Measurements from ENCODE around the gene TUBB6.

The TUBB6 gene

GRCh38 chr18:12307701-12308385, at the start of gene TUBB6:
TSS of gene TUBB6 (plus strand) at chr18:12308241. CDS start at chr18:12308293, 52 bp downstream.
- DNase-seq (ENCODE audit: low read depth in 2 of 2): no peak

GRCh38 chr18:12258719-12259705, 49.0 kb upstream of the TUBB6 start:
- DNase-seq (ENCODE audit: low read depth in 2 of 2): no peak

GRCh38 chr18:12262748-12263147, 45.3 kb upstream of the TUBB6 start:
- no peak for DNase-seq (ENCODE audit: low read depth in 2 of 2)

- DNase-seq (ENCODE audit: low read depth in 2 of 2): no peak
Measured at GRCh38 chr18:12264864-12265263, 43.2 kb upstream of the TUBB6 start.

GRCh38 chr18:12271376-12272235, 36.4 kb upstream of the TUBB6 start:
- DNase-seq (ENCODE audit: low read depth in 2 of 2): peak in 1 of 2 donors; percentile 8

GRCh38 chr18:12274793-12275192, 33.2 kb upstream of the TUBB6 start:
- no peak for DNase-seq (ENCODE audit: low read depth in 2 of 2)

- DNase-seq (ENCODE audit: low read depth in 2 of 2): no peak
Measured at GRCh38 chr18:12276736-12277554, 31.1 kb upstream of the TUBB6 start.

- DNase-seq (ENCODE audit: low read depth in 2 of 2): no peak
Measured at GRCh38 chr18:12278215-12278671, 29.8 kb upstream of the TUBB6 start.

GRCh38 chr18:12278741-12279682, 29.0 kb upstream of the TUBB6 start:
- DNase-seq (ENCODE audit: low read depth in 2 of 2): no peak

GRCh38 chr18:12279781-12280531, 28.1 kb upstream of the TUBB6 start:
- DNase-seq (ENCODE audit: low read depth in 2 of 2): no peak

- DNase-seq (ENCODE audit: low read depth in 2 of 2): no peak
Measured at GRCh38 chr18:12281861-12282260, 26.2 kb upstream of the TUBB6 start.

GRCh38 chr18:12282442-12283039, 25.5 kb upstream of the TUBB6 start:
- DNase-seq (ENCODE audit: low read depth in 2 of 2): no peak

GRCh38 chr18:12283256-12283655, 24.8 kb upstream of the TUBB6 start:
- no peak for DNase-seq (ENCODE audit: low read depth in 2 of 2)

- DNase-seq (ENCODE audit: low read depth in 2 of 2): no peak
Measured at GRCh38 chr18:12283666-12284065, 24.4 kb upstream of the TUBB6 start.

GRCh38 chr18:12287131-12287681, 20.8 kb upstream of the TUBB6 start:
- DNase-seq (ENCODE audit: low read depth in 2 of 2): no peak

- no peak for DNase-seq (ENCODE audit: low read depth in 2 of 2)
Measured at GRCh38 chr18:12287684-12288402, 20.2 kb upstream of the TUBB6 start.

GRCh38 chr18:12288403-12288755, 19.7 kb upstream of the TUBB6 start:
- no peak for DNase-seq (ENCODE audit: low read depth in 2 of 2)

GRCh38 chr18:12290086-12290485, 18.0 kb upstream of the TUBB6 start:
- no peak for DNase-seq (ENCODE audit: low read depth in 2 of 2)
